ENCODE measurements around the gene HLA-B. TPM values are rescaled to one million over a fixed set of nuclear protein-coding genes. Genes with fewer than 3 reads are reported as not detected.

Gene HLA-B
- total RNA-seq, 4 donors from 2014 or later = 835 to 3,384 (median 2,517) TPM

GRCh38 chr6:31351033-31351380 lies 6.0 kb downstream of the HLA-B start:
- H3K36me3 ChIP-seq = peaks cover 0 to 24% (median 2%) of the 10 kb centered on the region in 3 donors
- no peak for TF ChIP-seq POLR2A (IDR thresholded peaks at IDR 0.05)
- TF ChIP-seq CTCF (IDR thresholded peaks at IDR 0.05) = no peak
- no peak for DNase-seq
- no peak overlapping the region for H3K4me3 ChIP-seq
- peaks cover 0 to 27% (median 17%) of the 10 kb centered on the region in 4 donors for H3K4me1 ChIP-seq
- H3K27me3 ChIP-seq = no peaks in the 10 kb centered on the region
- no peaks in the 10 kb centered on the region for H3K9me3 ChIP-seq
- H3K27ac ChIP-seq = no peak overlapping the region

- H3K27ac ChIP-seq = no peak overlapping the region
- peaks cover 0 to 20% (median 2%) of the 10 kb centered on the region in 3 donors for H3K36me3 ChIP-seq
- H3K9me3 ChIP-seq = no peaks in the 10 kb centered on the region
- no peaks in the 10 kb centered on the region for H3K27me3 ChIP-seq
- no peak for TF ChIP-seq CTCF (IDR thresholded peaks at IDR 0.05)
- no peak for TF ChIP-seq POLR2A (IDR thresholded peaks at IDR 0.05)
- H3K4me1 ChIP-seq = peaks cover 0 to 27% (median 15%) of the 10 kb centered on the region in 4 donors
- no peak overlapping the region for H3K4me3 ChIP-seq
- peak in 2 of 3 donors; percentile 55 to 64 for DNase-seq
Observed at GRCh38 chr6:31350196-31351032, 6.6 kb downstream of the HLA-B start.

GRCh38 chr6:31349301-31349700 lies 7.7 kb downstream of the HLA-B start:
- H3K4me3 ChIP-seq = no peak overlapping the region
- H3K27ac ChIP-seq = no peak overlapping the region
- TF ChIP-seq CTCF (IDR thresholded peaks at IDR 0.05) (no peak), POLR2A (IDR thresholded peaks at IDR 0.05) (no peak)
- H3K36me3 ChIP-seq = peaks cover 0 to 9% (median 0%) of the 10 kb centered on the region in 3 donors
- no peaks in the 10 kb centered on the region for H3K27me3 ChIP-seq
- no peak for DNase-seq
- no peaks in the 10 kb centered on the region for H3K9me3 ChIP-seq
- peaks cover 0 to 16% (median 9%) of the 10 kb centered on the region in 4 donors for H3K4me1 ChIP-seq

GRCh38 chr6:31345026-31345730 lies 11.8 kb downstream of the HLA-B start:
- no peak overlapping the region for H3K27ac ChIP-seq
- no peaks in the 10 kb centered on the region for H3K36me3 ChIP-seq
- DNase-seq = no peak
- H3K4me1 ChIP-seq = no peaks in the 10 kb centered on the region
- no peaks in the 10 kb centered on the region for H3K9me3 ChIP-seq
- TF ChIP-seq CTCF (IDR thresholded peaks at IDR 0.05) = no peak
- TF ChIP-seq POLR2A (IDR thresholded peaks at IDR 0.05) = no peak
- no peak overlapping the region for H3K4me3 ChIP-seq
- no peaks in the 10 kb centered on the region for H3K27me3 ChIP-seq

- H3K36me3 ChIP-seq = no peaks in the 10 kb centered on the region
- no peak overlapping the region for H3K4me3 ChIP-seq
- TF ChIP-seq POLR2A (IDR thresholded peaks at IDR 0.05) (no peak), CTCF (IDR thresholded peaks at IDR 0.05) (no peak)
- DNase-seq = no peak
- no peaks in the 10 kb centered on the region for H3K4me1 ChIP-seq
- H3K9me3 ChIP-seq = peaks cover 0 to 3% (median 0%) of the 10 kb centered on the region in 4 donors
- no peaks in the 10 kb centered on the region for H3K27me3 ChIP-seq
- H3K27ac ChIP-seq = no peak overlapping the region
Observed at GRCh38 chr6:31340228-31340627, 16.8 kb downstream of the HLA-B start.

All from Peyer's patch (tissue), 4 donors.